Measurements from ENCODE around the gene RET. TPM values are rescaled to one million over a fixed set of nuclear protein-coding genes. Genes with fewer than 3 reads are reported as not detected.

RET gene
- total RNA-seq, 1 experiment from 2014 or later: 21.4 TPM

- ChIA-PET CTCF (interaction anchor here (1.0 to 2.2 kb wide), 2 partner anchors 10 to 203 kb away, joined by 3 to 9 read pairs; no protein-coding TSS in a partner anchor), POLR2A (no interaction called here)
- Mint-ChIP-seq H3K36me3 (no peaks in the 10 kb centered on the region), H3K27me3 (ENCODE audit: low read depth) (no peaks in the 10 kb centered on the region; the same call in 1 of the 2 replicates), H3K9me3 (no peaks in the 10 kb centered on the region), H3K4me1 (peaks cover 14% of the 10 kb centered on the region), H3K4me3 (no peak overlapping the region), H3K27ac (no peak overlapping the region)
- no peak for ATAC-seq
- TF ChIP-seq, protein P1, sequence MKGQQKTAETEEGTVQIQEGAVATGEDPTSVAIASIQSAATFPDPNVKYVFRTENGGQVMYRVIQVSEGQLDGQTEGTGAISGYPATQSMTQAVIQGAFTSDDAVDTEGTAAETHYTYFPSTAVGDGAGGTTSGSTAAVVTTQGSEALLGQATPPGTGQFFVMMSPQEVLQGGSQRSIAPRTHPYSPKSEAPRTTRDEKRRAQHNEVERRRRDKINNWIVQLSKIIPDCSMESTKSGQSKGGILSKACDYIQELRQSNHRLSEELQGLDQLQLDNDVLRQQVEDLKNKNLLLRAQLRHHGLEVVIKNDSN (CRISPR knock-in tag; IDR thresholded peaks at IDR 0.05): no peak
- no peak for TF ChIP-seq NR2C2 (CRISPR knock-in tag; IDR thresholded peaks at IDR 0.05)
- TF ChIP-seq, protein P2, sequence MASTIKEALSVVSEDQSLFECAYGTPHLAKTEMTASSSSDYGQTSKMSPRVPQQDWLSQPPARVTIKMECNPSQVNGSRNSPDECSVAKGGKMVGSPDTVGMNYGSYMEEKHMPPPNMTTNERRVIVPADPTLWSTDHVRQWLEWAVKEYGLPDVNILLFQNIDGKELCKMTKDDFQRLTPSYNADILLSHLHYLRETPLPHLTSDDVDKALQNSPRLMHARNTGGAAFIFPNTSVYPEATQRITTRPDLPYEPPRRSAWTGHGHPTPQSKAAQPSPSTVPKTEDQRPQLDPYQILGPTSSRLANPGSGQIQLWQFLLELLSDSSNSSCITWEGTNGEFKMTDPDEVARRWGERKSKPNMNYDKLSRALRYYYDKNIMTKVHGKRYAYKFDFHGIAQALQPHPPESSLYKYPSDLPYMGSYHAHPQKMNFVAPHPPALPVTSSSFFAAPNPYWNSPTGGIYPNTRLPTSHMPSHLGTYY (CRISPR knock-in tag; IDR thresholded peaks at IDR 0.05): no peak
- no peak for TF ChIP-seq STAT6 (CRISPR knock-in tag; conservative IDR thresholded peaks at IDR 0.05; ENCODE audit: low read depth)
- no peak for TF ChIP-seq TEAD1 (CRISPR knock-in tag; IDR thresholded peaks at IDR 0.05)
- TF ChIP-seq CREM (CRISPR knock-in tag; IDR thresholded peaks at IDR 0.05): no peak
- no peak for TF ChIP-seq FOXK1 (CRISPR knock-in tag; IDR thresholded peaks at IDR 0.05)
- no peak for TF ChIP-seq FOXP4 (CRISPR knock-in tag; IDR thresholded peaks at IDR 0.05)
- no peak for TF ChIP-seq EMX1 (CRISPR knock-in tag; IDR thresholded peaks at IDR 0.05)
- TF ChIP-seq NR1H2 (CRISPR knock-in tag; IDR thresholded peaks at IDR 0.05): no peak
- no peak for TF ChIP-seq MLX (CRISPR knock-in tag; IDR thresholded peaks at IDR 0.05)
- no peak for TF ChIP-seq SOX15 (CRISPR knock-in tag; IDR thresholded peaks at IDR 0.05)
- DNase-seq (ENCODE audit: low spot score): no peak
Observed at GRCh38 chr10:43068471-43069210, 8.2 kb upstream of the RET start.

DNA sequence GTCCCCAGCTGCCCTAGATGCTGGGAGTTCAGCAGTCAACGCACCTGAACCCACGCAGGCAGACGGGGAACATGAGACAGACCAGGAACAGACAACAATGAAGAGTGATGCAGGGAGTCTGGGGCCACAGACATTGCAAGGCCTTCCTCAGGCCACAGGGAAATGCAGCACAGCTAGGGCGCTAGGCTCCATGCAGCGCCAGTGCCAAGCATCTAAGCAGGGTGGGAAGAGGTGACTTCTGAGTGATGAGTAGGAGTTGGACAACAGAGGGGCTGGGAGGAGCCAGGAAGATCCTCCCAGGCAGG, 7.7 kb upstream of the RET start:
- ATAC-seq: no peak
- Mint-ChIP-seq H3K27me3 (ENCODE audit: low read depth) (no peaks in the 10 kb centered on the region; the same call in 1 of the 2 replicates), H3K4me1 (peaks cover 11% of the 10 kb centered on the region), H3K36me3 (no peaks in the 10 kb centered on the region), H3K9me3 (no peaks in the 10 kb centered on the region), H3K4me3 (no peak overlapping the region), H3K27ac (no peak overlapping the region)
- ChIA-PET POLR2A (no interaction called here), CTCF (interaction anchor here (0.9 to 2.2 kb wide), 3 partner anchors 10 to 203 kb away, joined by 3 to 9 read pairs (median 3); no protein-coding TSS in a partner anchor)
- no peak for DNase-seq (ENCODE audit: low spot score)
- no peak for TF ChIP-seq TEAD1 (CRISPR knock-in tag; IDR thresholded peaks at IDR 0.05)

DNA sequence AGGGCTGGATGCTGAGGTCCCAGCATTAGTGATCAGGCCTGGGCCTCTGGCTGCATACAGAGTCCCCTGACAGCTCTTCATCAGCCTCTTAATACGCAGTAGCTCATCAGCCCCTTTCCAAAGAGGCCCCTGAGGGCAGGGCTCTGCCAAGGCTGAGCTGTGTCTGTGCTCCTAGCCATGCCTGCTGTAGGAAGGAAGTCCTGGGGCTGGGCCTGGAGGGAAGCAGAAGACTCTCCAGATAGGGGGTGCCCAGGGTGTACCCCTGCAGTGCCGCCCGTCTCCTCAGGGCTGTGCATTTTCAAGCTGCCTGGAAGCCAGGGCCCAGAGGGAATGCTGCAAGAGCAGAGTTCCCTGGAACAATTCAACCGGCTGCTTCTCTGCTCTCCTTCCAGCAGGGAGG, 7.3 kb upstream of the RET start:
- Mint-ChIP-seq H3K36me3 (no peaks in the 10 kb centered on the region), H3K27ac (no peak overlapping the region), H3K4me3 (no peak overlapping the region), H3K9me3 (no peaks in the 10 kb centered on the region), H3K4me1 (peaks cover 10% of the 10 kb centered on the region), H3K27me3 (ENCODE audit: low read depth) (peaks cover under 1% of the 10 kb centered on the region; the same call in 1 of the 2 replicates)
- ATAC-seq (no peak), DNase-seq (ENCODE audit: low spot score) (no peak)
- ChIA-PET POLR2A (no interaction called here), CTCF (interaction anchor here (0.8 to 2.2 kb wide), 6 partner anchors 9 to 203 kb away, joined by 3 to 9 read pairs (median 4); no protein-coding TSS in a partner anchor)
- TF ChIP-seq CBFB (CRISPR knock-in tag; IDR thresholded peaks at IDR 0.05; ENCODE audit: low read depth) (no peak), FOXP4 (CRISPR knock-in tag; IDR thresholded peaks at IDR 0.05) (no peak), ATF6 (CRISPR knock-in tag; IDR thresholded peaks at IDR 0.05) (no peak)
